ENCODE data around the gene EPX. TPM values are rescaled to one million over a fixed set of nuclear protein-coding genes. Genes with fewer than 3 reads are reported as not detected.

Gene EPX
- total RNA-seq, 1 experiment from 2014 or later: not detected

GRCh38 chr17:58191241-58191896 is 1.2 kb upstream of the EPX start:
- BruUV-seq (replicated peaks): no TSS peak
- H3K9me3 ChIP-seq (ENCODE audit: low read depth, low read length, poor library complexity, severe bottlenecking): no peaks in the 10 kb centered on the region
- TF ChIP-seq CTCF (conservative IDR thresholded peaks at IDR 0.05; ENCODE audit: low read depth, low read length) (no peak), EZH2 (IDR thresholded peaks at IDR 0.05; ENCODE audit: borderline replicate concordance, low read depth, low read length, poor library complexity, severe bottlenecking) (no peak)
- H3K36me3 ChIP-seq (ENCODE audit: insufficient read depth, low read length, poor library complexity, severe bottlenecking): no peaks in the 10 kb centered on the region
- no peak overlapping the region for H3K4me3 ChIP-seq (ENCODE audit: low read depth, low read length, poor library complexity, severe bottlenecking)
- H3K4me1 ChIP-seq (ENCODE audit: insufficient read depth, low read length, poor library complexity, severe bottlenecking): peaks cover 12% of the 10 kb centered on the region
- H3K27me3 ChIP-seq (replicated peaks; ENCODE audit: insufficient read depth, low read depth, low read length, poor library complexity): peaks cover 1% of the 10 kb centered on the region
- POLR2A ChIA-PET (ENCODE audit: low non-redundant PET): no interaction called here
- intact Hi-C loops (cut with micrococcal nuclease; ENCODE audit: unreplicated experiment): no loop called here
- CTCF ChIA-PET: no interaction called here
- no peak overlapping the region for H3K27ac ChIP-seq (ENCODE audit: low read depth, low read length, poor library complexity, severe bottlenecking)
- no peak for DNase-seq (ENCODE audit: low spot score)

DNA sequence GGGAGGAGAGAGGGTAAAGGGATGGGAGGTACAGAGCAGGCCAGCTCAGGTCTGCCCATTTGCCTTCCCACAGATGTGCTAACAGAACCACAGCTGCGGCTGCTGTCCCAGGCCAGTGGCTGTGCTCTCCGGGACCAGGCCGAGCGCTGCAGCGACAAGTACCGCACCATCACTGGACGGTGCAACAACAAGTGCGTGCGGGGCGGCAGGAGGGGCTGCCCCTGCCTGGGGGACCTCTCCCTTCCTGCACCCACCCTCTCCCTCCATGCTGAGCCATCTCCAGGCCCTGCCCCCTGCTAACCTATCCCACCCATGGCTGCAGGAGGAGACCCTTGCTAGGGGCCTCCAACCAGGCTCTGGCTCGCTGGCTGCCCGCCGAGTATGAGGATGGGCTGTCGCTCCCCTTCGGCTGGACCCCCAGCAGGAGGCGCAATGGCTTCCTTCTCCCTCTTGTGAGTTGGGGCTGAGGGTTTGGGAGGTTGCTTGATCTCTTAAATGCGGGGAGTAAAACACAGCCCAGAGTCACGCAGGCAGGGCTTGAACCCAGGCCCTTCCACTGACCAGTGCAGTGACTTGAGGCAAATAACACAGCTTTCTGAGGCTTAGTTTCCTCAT is 1.2 kb downstream of the EPX start:
- TF ChIP-seq EZH2 (IDR thresholded peaks at IDR 0.05; ENCODE audit: borderline replicate concordance, low read depth, low read length, poor library complexity, severe bottlenecking) (no peak), CTCF (conservative IDR thresholded peaks at IDR 0.05; ENCODE audit: low read depth, low read length) (0 out of 2 replicates have a peak, but pooled peaks have one; percentile 21)
- H3K4me1 ChIP-seq (ENCODE audit: insufficient read depth, low read length, poor library complexity, severe bottlenecking): peaks cover 12% of the 10 kb centered on the region
- H3K36me3 ChIP-seq (ENCODE audit: insufficient read depth, low read length, poor library complexity, severe bottlenecking): no peaks in the 10 kb centered on the region
- DNase-seq (ENCODE audit: low spot score): no peak
- no TSS peak for BruUV-seq (replicated peaks)
- intact Hi-C loops (cut with micrococcal nuclease; ENCODE audit: unreplicated experiment): no loop called here
- CTCF ChIA-PET: no interaction called here
- no peaks in the 10 kb centered on the region for H3K9me3 ChIP-seq (ENCODE audit: low read depth, low read length, poor library complexity, severe bottlenecking)
- H3K27me3 ChIP-seq (replicated peaks; ENCODE audit: insufficient read depth, low read depth, low read length, poor library complexity): peaks cover 6% of the 10 kb centered on the region
- H3K4me3 ChIP-seq (ENCODE audit: low read depth, low read length, poor library complexity, severe bottlenecking): no peak overlapping the region
- POLR2A ChIA-PET (ENCODE audit: low non-redundant PET): no interaction called here
- no peak overlapping the region for H3K27ac ChIP-seq (ENCODE audit: low read depth, low read length, poor library complexity, severe bottlenecking)

DNA sequence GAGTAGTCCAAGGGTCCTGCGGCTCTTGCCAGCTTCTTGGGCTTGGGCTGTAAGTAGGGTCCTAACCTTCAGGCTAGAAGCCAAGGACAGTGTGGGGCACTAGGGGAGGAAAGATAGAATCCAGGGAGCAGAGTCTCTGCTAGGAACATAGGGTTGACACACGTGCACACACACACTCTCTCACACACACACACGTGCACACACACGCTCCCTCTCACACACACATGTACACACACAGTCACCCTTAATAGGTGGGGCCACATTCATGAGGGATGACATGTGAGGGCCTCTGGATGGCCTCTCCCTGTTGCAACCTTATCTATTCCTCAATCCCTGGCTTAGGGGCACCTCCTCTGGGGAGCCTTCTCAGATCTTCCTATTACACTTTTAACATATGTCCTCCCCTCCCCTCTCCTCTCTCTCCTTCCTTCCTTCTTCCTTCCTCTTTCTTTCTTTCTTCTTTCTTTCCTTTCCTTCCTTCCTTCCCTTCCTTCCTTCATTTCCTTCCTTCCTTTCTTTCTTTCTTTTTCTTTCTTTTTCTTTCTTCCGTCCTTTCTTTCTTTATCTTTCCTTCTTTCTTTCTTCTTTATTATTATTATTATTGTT is 3.1 kb downstream of the EPX start:
- Histone ChIP-seq H3K36me3 (ENCODE audit: insufficient read depth, low read length, poor library complexity, severe bottlenecking) (no peaks in the 10 kb centered on the region), H3K27me3 (replicated peaks; ENCODE audit: insufficient read depth, low read depth, low read length, poor library complexity) (peaks cover 10% of the 10 kb centered on the region), H3K9me3 (ENCODE audit: low read depth, low read length, poor library complexity, severe bottlenecking) (no peaks in the 10 kb centered on the region), H3K4me3 (ENCODE audit: low read depth, low read length, poor library complexity, severe bottlenecking) (no peak overlapping the region), H3K4me1 (ENCODE audit: insufficient read depth, low read length, poor library complexity, severe bottlenecking) (no peaks in the 10 kb centered on the region), H3K27ac (ENCODE audit: low read depth, low read length, poor library complexity, severe bottlenecking) (no peak overlapping the region)
- intact Hi-C loops (cut with micrococcal nuclease; ENCODE audit: unreplicated experiment): no loop called here
- ChIA-PET CTCF (no interaction called here), POLR2A (ENCODE audit: low non-redundant PET) (no interaction called here)
- no TSS peak for BruUV-seq (replicated peaks)
- TF ChIP-seq CTCF (conservative IDR thresholded peaks at IDR 0.05; ENCODE audit: low read depth, low read length): no peak
- TF ChIP-seq EZH2 (IDR thresholded peaks at IDR 0.05; ENCODE audit: borderline replicate concordance, low read depth, low read length, poor library complexity, severe bottlenecking): no peak
- no peak for DNase-seq (ENCODE audit: low spot score)

Measured in A673 (cell line).